T47D (cell line): Measurements from ENCODE around the gene RHBDF1.
A peak's percentile ranks its signal among the peaks of the same experiment; 100 is the strongest.
"Not testable (repeated sequence)": the region's sequence is repeated elsewhere in the genome, so short reads cannot be mapped to it uniquely, and the experiment has no call there.

ENCODE experiments used
- DNase-seq, 2 experiments: peaks; one replicate each; pipeline versions ENCODE4 v3.0.0 to v3.0.0-alpha.2; 2011 to 2012; ENCODE audit warnings: low read depth in 1 of 2, low spot score in 1 of 2
- JUND ChIP-seq: IDR thresholded peaks from 2 replicates; pipeline ENCODE4 v1.6.1; 2012; ENCODE audit warnings: low read depth
- in situ Hi-C: cut with HindIII; loops from 2 replicates; pipeline ENCODE4 v1.10.0; 2016; ENCODE audit warnings: low sequenced_read_pairs, low pct_unique_long_range_greater_than_20kb

RHBDF1 gene

GRCh38 chr16:57711-58110 lies 14.7 kb downstream of the RHBDF1 start:
- in situ Hi-C loops: no loop called here
- no peak for DNase-seq
- TF ChIP-seq JUND: no peak

GRCh38 chr16:56231-56927 lies 16.1 kb downstream of the RHBDF1 start:
- no peak for DNase-seq
- in situ Hi-C loops: no loop called here
- TF ChIP-seq JUND: no peak

- DNase-seq: no peak
- in situ Hi-C loops: no loop called here
- TF ChIP-seq JUND: no peak
These were observed 16.8 kb downstream of the RHBDF1 start for GRCh38 chr16:55571-56136.

- in situ Hi-C loops: no loop called here
- DNase-seq: no peak
- no peak for TF ChIP-seq JUND
These were observed 18.2 kb downstream of the RHBDF1 start for GRCh38 chr16:54237-54581.

- TF ChIP-seq JUND: no peak
- DNase-seq: peak; percentile 98 to 99
- in situ Hi-C loops: no loop called here
These were observed 18.8 kb downstream of the RHBDF1 start, which contains the start of the genes POLR3K and SNRNP25 for GRCh38 chr16:53346-54236. Gene POLR3K, minus strand, starts transcription at chr16:53608. Its CDS starts 22 bp downstream, at chr16:53586. Gene SNRNP25, plus strand, starts transcription at chr16:53828. Its CDS starts 189 bp downstream, at chr16:54017.

GRCh38 chr16:50769-51591 lies 21.5 kb downstream of the RHBDF1 start:
- TF ChIP-seq JUND: no peak
- no peak for DNase-seq

GRCh38 chr16:47234-47633 lies 25.2 kb downstream of the RHBDF1 start:
- in situ Hi-C loops: no loop called here
- no peak for TF ChIP-seq JUND
- DNase-seq: no peak

More at GRCh38 chr16:50769-51591, 21.5 kb downstream of the RHBDF1 start:
- in situ Hi-C loops: no loop called here

- DNase-seq, in situ Hi-C loops: not testable (repeated sequence)
These were observed 25.9 kb downstream of the RHBDF1 start for GRCh38 chr16:46510-46909.

GRCh38 chr16:45454-45853 lies 27.0 kb downstream of the RHBDF1 start:
- in situ Hi-C loops: no loop called here
- no peak for TF ChIP-seq JUND
- peak in 1 of 2 experiments; percentile 25 for DNase-seq

- in situ Hi-C loops: no loop called here
- DNase-seq: no peak
- TF ChIP-seq JUND: no peak
These were observed 27.8 kb downstream of the RHBDF1 start for GRCh38 chr16:44655-45054.

- no peak for TF ChIP-seq JUND
- DNase-seq: no peak
- in situ Hi-C loops: no loop called here
These were observed 29.1 kb downstream of the RHBDF1 start for GRCh38 chr16:43294-43693.

- no peak for TF ChIP-seq JUND
- in situ Hi-C loops: no loop called here
- DNase-seq: no peak
These were observed 29.7 kb downstream of the RHBDF1 start for GRCh38 chr16:42691-43090.
